Natural killer cell treated with Interleukin-12 subunit alpha and Interleukin-12 subunit beta and Interleukin-15 and Interleukin-18, amount 100 ng/mL, for 72 hours (primary cell): ENCODE results near the gene RAP2C. TPM values are rescaled to one million over a fixed set of nuclear protein-coding genes. Genes with fewer than 3 reads are reported as not detected.

ENCODE experiments used
- ATAC-seq, 2 donors: fragments of 150-1000 bp; cut with Tn5 transposase in 1 of 2; sonication (Bioruptor Pico), chemical (Tn5 transposase) in 1 of 2; 2 replicates each; pipeline ENCODE4 v1.10.0; 2021
- DNase-seq: peaks from one replicate; pipeline ENCODE4 v3.0.0; 2022; ENCODE audit warnings: low spot score
- H3K27ac Mint-ChIP-seq, 2 donors: 1 replicate in 1 of 2; 2 replicates in 1 of 2; pipeline ENCODE4 v1.8.0; 2022; ENCODE audit warnings: mixed read lengths in 2 of 2, mild to moderate bottlenecking in 1 of 2, moderate library complexity in 1 of 2
- H3K27me3 Mint-ChIP-seq, 2 donors: 1 replicate in 1 of 2; 2 replicates in 1 of 2; pipeline ENCODE4 v1.8.0; 2022; ENCODE audit warnings: mixed read lengths in 2 of 2
- H3K36me3 Mint-ChIP-seq: one replicate; pipeline ENCODE4 v1.8.0; 2022; ENCODE audit warnings: mixed read lengths
- H3K4me1 Mint-ChIP-seq, 2 donors: 1 replicate in 1 of 2; 2 replicates in 1 of 2; pipeline ENCODE4 v1.8.0; 2022; ENCODE audit warnings: low read depth in 2 of 2, mixed read lengths in 2 of 2, mild to moderate bottlenecking in 1 of 2
- H3K4me3 Mint-ChIP-seq: one replicate; pipeline ENCODE4 v1.8.0; 2022; ENCODE audit warnings: mixed read lengths
- H3K9me3 Mint-ChIP-seq: 2 replicates; pipeline ENCODE4 v1.8.0; 2022; ENCODE audit warnings: mixed read lengths
- total RNA-seq, 2 donors: library from RNA; stranded (reverse); gene quantifications; one replicate each; pipeline ENCODE4 v1.2.3, GENCODE V29; 2022

The RAP2C gene
- total RNA-seq, 2 donors from 2014 or later: 33.7 to 60.5 TPM

DNA sequence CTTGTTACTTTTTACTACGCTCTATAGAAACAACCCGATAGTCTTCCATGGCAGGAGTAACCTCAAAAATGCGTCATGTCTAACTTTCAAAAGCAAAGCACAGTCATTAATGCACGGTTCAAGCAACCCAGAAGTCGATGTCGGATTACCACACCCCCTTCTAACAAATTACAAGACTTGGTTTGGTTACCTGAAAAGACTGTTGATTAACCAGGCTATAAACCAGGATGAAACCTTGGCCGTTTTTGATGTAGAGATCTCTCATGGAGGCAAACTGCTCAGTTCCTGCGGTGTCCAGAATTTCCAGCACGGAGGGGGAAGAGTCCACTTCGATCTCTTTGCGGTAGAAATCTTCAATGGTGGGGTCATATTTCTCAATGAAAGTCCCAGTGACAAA, 2.4 kb downstream of the RAP2C start:
- Mint-ChIP-seq H3K27me3 (no peaks in the 10 kb centered on the region), H3K9me3 (no peaks in the 10 kb centered on the region)

DNA sequence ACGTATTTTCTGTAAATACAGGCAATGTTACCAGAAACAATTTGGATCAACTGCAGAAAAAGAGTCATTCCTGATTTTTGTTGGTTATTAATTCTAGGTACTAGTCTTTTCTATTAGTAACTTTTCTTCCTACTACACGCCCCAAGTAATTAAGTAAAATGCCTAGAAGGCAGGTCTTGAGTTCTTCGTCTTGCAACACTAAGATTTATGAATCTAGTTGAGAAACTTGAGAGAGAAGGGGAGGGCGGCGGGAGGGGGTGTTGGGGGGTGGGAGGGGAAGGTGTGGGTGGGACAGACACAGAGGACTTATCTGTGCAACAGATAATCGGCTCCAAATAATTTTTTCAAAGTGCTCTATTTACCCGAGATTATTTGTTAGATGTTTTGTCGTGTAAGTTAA, 3.0 kb downstream of the RAP2C start:
- Mint-ChIP-seq H3K4me3 (peak overlapping the region; percentile 94), H3K9me3 (no peaks in the 10 kb centered on the region), H3K27me3 (peaks cover 0 to 1% of the 10 kb centered on the region in 2 donors), H3K4me1 (peaks cover 30 to 31% of the 10 kb centered on the region in 2 donors), H3K36me3 (peaks cover 11% of the 10 kb centered on the region), H3K27ac (peak overlapping the region; percentile 87 to 91)
- DNase-seq: no peak
- no peak for ATAC-seq

More for the DNA sequence above, 2.4 kb downstream of the RAP2C start:
- peak overlapping the region; percentile 94 for H3K4me3 Mint-ChIP-seq
- H3K36me3 Mint-ChIP-seq: peaks cover 11% of the 10 kb centered on the region
- ATAC-seq: peak; percentile 16 to 56
- peak overlapping the region; percentile 87 to 91 for H3K27ac Mint-ChIP-seq
- no peak for DNase-seq
- H3K4me1 Mint-ChIP-seq: peaks cover 25 to 28% of the 10 kb centered on the region in 2 donors

DNA sequence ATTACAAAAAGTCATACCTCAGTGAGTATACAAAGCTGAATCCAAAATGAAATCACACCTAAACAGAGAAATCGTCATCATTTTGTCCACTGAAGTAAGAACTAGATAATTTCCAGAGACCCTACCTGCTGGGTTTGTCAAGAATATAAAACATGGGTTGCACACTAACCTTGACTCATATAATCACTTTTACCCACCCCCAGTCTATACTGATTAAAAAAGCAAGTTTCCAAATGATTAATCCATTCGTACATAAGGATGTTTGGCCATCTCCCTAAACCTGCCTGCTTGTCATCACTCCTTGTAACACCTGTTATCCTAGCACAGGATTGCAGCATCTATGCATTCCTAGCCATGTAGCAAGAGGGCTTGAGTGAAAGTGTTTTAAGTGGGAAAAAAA, 4.7 kb downstream of the RAP2C start:
- peaks cover 0 to 8% of the 10 kb centered on the region in 2 donors for H3K27me3 Mint-ChIP-seq
- no peak for DNase-seq
- ATAC-seq: no peak
- H3K9me3 Mint-ChIP-seq: no peaks in the 10 kb centered on the region
- H3K4me3 Mint-ChIP-seq: peak overlapping the region; percentile 94
- peak overlapping the region; percentile 34 to 75 for H3K27ac Mint-ChIP-seq
- peaks cover 11% of the 10 kb centered on the region for H3K36me3 Mint-ChIP-seq
- H3K4me1 Mint-ChIP-seq: peaks cover 39 to 41% of the 10 kb centered on the region in 2 donors

DNA sequence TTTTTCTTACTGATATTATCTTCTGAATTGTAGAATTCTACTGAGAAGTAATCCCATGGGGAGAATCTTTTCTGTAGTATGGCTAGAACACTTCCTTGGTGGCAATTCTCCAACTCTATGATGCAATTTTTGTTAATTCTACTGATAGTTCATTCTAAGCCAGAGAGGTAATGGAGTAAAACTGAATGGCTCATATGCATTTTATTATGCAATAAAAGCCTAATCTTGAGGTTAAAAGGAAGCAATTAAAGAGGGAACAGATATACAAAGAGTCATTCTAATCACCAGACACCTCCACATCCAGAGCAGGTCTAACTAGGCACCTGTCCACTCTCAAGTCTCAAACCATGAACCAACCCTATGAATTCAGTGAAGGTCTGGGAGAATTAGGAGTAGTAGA, 9.7 kb downstream of the RAP2C start:
- Mint-ChIP-seq H3K27me3 (peaks cover 0 to 9% of the 10 kb centered on the region in 2 donors), H3K4me1 (peaks cover 26 to 35% of the 10 kb centered on the region in 2 donors), H3K9me3 (no peaks in the 10 kb centered on the region), H3K4me3 (no peak overlapping the region), H3K27ac (no peak overlapping the region), H3K36me3 (peaks cover 6% of the 10 kb centered on the region)
- ATAC-seq (no peak), DNase-seq (no peak)

DNA sequence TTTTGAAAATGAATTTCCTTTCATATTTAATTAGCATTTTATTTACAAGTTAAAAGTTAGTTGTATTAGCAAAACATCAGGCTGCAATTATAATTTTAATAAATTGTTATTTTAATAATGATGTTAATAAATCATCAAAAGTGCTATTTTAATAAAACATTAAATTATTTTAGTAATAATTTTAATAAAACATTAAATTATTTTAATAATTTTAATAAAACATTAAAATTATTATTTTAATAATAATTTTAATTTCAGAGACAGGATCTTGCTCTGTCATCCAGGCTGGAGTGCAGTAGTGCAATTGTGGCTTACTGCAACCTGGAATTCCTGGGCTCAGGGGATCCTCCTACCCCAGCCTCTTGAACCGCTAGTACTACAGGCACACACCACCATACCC, 10.8 kb downstream of the RAP2C start:
- no peak for DNase-seq
- Mint-ChIP-seq H3K36me3 (no peaks in the 10 kb centered on the region), H3K27ac (no peak overlapping the region), H3K4me3 (no peak overlapping the region), H3K27me3 (peaks cover 0 to 9% of the 10 kb centered on the region in 2 donors), H3K4me1 (peaks cover 21 to 29% of the 10 kb centered on the region in 2 donors), H3K9me3 (no peaks in the 10 kb centered on the region)
- no peak for ATAC-seq

DNA sequence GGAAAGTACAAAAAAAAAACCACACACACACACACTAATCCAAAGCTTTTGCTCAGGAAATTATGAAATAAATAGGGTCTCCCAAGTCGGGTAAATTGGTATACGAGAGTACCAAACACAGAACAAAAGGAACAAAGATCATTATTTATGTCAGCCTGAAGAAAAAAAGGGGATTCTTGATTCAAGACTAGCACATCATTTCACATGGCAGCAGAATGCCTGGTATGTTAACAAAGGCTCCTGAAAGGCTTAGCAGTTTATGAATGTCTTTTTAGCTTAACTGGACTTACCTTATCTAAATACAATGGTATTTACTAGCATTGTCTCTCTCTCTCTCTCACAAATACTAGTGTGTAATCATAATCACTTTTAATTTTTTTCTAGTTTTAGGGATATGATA, 11.3 kb downstream of the RAP2C start:
- H3K4me1 Mint-ChIP-seq: peaks cover 21 to 29% of the 10 kb centered on the region in 2 donors
- H3K9me3 Mint-ChIP-seq: no peaks in the 10 kb centered on the region
- no peaks in the 10 kb centered on the region for H3K36me3 Mint-ChIP-seq
- DNase-seq (no peak), ATAC-seq (no peak)
- H3K27ac Mint-ChIP-seq: no peak overlapping the region
- H3K27me3 Mint-ChIP-seq: peaks cover 0 to 12% of the 10 kb centered on the region in 2 donors
- H3K4me3 Mint-ChIP-seq: no peak overlapping the region

DNA sequence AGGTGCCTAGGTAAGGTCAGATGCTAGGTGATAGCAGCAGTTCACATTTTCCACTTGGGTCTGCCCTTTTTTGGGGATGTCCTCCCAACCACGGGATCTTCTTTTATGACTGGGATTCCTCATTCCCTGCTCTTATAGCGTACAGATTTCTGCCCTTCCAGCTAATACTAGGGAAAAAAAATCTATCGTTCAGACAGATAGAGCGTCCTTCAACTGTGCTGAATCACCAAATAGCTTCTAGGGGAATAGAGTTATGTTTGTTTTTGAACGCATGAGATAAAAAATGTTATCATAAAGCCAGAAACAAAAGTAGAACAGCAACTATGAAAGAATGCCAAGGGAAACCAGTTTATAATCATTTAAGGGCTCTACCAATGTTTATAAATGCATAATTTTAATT, 13.0 kb downstream of the RAP2C start:
- H3K4me1 Mint-ChIP-seq: peaks cover 13 to 20% of the 10 kb centered on the region in 2 donors
- peaks cover 0 to 10% of the 10 kb centered on the region in 2 donors for H3K27me3 Mint-ChIP-seq
- no peaks in the 10 kb centered on the region for H3K36me3 Mint-ChIP-seq
- H3K4me3 Mint-ChIP-seq: no peak overlapping the region
- DNase-seq (no peak), ATAC-seq (no peak)
- H3K9me3 Mint-ChIP-seq: no peaks in the 10 kb centered on the region
- H3K27ac Mint-ChIP-seq: no peak overlapping the region

DNA sequence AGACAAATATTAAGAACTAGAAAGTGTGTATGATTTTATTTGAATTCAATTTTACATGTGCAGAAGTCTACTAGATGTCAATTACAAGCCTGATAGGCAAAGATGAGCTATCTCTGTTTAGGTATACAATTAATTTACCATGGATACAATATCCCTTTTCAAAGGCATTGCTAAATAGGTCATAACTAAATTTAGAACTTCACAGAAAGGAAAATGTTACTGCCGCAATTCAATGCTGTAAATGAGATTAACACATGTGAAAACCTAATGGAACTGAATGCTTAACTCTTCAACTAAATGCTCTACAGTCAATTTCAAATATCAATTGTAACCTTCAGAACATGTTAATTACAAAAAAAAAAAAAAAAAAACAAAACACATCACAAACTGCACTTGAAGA, 14.6 kb downstream of the RAP2C start:
- Mint-ChIP-seq H3K4me1 (peaks cover 3 to 9% of the 10 kb centered on the region in 2 donors), H3K27me3 (peaks cover 0 to 5% of the 10 kb centered on the region in 2 donors), H3K4me3 (no peak overlapping the region), H3K9me3 (no peaks in the 10 kb centered on the region), H3K27ac (no peak overlapping the region), H3K36me3 (no peaks in the 10 kb centered on the region)
- ATAC-seq (no peak), DNase-seq (no peak)

DNA sequence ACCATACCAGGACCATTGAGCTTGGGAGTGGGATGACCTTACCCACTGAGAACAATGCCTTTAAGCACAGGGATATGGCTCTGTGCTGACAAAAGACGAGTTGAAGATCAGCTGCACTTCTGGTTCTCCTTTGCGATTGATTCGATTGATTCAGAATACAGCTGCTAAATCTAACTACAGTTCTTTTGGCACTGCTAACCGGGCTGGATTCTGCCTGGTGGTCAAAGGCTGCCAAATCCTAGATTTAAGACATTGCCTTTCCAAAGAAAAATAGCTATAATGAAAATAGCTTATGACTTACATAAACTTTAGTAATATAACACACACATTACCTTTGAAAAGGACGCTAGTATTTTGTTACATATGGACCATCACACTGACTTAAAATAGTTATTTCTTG, 18.3 kb downstream of the RAP2C start:
- ATAC-seq: no peak
- Mint-ChIP-seq H3K9me3 (no peaks in the 10 kb centered on the region), H3K4me1 (peaks cover 0 to 3% of the 10 kb centered on the region in 2 donors), H3K36me3 (peaks cover 6% of the 10 kb centered on the region), H3K27ac (no peak overlapping the region), H3K27me3 (peaks cover 0 to 3% of the 10 kb centered on the region in 2 donors), H3K4me3 (no peak overlapping the region)
- no peak for DNase-seq

DNA sequence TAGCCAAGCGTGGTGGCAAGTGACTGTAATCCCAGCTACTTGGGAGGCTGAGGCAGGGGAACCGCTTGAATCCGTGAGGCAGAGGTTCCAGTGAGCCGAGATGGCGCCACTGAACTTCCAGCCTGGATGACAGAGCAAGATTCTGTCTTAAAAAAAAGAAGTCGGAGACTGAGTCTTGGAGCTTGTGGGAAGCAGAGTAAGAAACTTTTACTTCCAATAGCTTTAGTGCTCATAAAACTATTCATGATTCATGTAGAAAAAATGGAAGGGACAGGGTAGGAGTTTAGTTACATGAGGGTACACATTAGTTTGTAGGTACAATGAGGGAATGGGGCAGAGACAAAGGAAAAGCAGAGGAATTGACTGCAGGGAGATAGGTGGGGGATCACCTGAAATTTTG, 19.3 kb downstream of the RAP2C start:
- Mint-ChIP-seq H3K36me3 (peaks cover 6% of the 10 kb centered on the region), H3K4me3 (no peak overlapping the region), H3K27ac (no peak overlapping the region), H3K9me3 (no peaks in the 10 kb centered on the region), H3K27me3 (peaks cover 0 to 3% of the 10 kb centered on the region in 2 donors), H3K4me1 (no peaks in the 10 kb centered on the region)
- DNase-seq (no peak), ATAC-seq (no peak)

DNA sequence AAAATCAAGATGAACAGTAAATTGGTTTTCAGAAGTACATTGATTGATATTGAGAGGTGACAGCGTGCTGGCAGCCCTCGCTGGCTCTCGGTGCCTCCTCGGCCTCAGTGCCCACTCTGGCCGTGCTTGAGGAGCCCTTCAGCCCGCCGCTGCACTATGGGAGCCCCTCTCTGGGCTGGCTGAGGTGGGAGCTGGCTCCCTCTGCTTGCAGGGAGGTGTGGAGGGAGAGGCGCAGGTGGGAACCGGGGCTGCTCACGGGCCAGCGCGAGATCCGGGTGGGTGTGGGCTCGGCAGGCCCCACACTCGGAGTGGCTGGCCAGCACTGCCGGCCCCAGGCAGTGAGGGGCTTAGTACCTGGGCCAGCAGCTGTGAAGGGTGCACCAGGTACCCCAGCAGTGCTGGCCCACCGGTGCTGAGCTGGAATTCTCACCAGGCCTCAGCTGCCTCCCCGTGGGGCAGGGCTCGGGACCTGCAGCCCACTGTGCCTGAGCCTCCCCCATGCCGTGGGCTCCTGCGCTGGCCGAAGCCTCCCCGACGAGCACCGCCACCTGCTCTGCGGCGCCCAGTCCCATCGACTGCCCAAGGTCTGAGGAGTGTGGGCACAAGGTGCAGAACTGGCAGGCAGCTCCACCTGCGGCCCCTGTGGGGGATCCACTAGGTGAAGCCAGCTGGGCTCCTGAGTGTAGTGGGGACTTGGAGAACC, 25.2 kb downstream of the RAP2C start:
- peaks cover 6% of the 10 kb centered on the region for H3K36me3 Mint-ChIP-seq
- ATAC-seq (no peak), DNase-seq (no peak)
- peaks cover 0 to 2% of the 10 kb centered on the region in 2 donors for H3K27me3 Mint-ChIP-seq
- H3K4me3 Mint-ChIP-seq: no peak overlapping the region
- no peak overlapping the region for H3K27ac Mint-ChIP-seq
- no peaks in the 10 kb centered on the region for H3K9me3 Mint-ChIP-seq
- H3K4me1 Mint-ChIP-seq: no peaks in the 10 kb centered on the region

DNA sequence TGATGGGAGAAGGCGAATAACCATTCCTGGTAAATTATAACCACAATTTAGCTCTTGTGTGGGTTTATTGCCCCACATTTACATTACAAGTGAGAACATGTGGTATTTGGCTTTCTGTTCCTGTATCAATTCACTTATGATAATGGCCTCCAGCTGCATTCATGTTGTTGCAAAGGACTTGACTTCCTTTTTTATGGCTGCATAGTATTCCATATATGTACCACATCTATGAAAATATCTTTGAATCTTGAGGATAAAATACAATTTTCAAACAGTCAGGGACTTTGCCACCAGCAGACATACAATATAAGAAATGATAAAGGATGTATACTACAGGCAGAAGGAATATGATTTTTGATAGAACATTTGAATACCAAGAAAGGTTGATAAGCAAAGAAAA, 27.3 kb downstream of the RAP2C start:
- no peak for DNase-seq
- ATAC-seq: no peak
- peaks cover 6% of the 10 kb centered on the region for H3K36me3 Mint-ChIP-seq
- peaks cover 0 to 11% of the 10 kb centered on the region in 2 donors for H3K27me3 Mint-ChIP-seq
- H3K4me1 Mint-ChIP-seq: no peaks in the 10 kb centered on the region
- H3K27ac Mint-ChIP-seq: no peak overlapping the region
- no peak overlapping the region for H3K4me3 Mint-ChIP-seq
- no peaks in the 10 kb centered on the region for H3K9me3 Mint-ChIP-seq

DNA sequence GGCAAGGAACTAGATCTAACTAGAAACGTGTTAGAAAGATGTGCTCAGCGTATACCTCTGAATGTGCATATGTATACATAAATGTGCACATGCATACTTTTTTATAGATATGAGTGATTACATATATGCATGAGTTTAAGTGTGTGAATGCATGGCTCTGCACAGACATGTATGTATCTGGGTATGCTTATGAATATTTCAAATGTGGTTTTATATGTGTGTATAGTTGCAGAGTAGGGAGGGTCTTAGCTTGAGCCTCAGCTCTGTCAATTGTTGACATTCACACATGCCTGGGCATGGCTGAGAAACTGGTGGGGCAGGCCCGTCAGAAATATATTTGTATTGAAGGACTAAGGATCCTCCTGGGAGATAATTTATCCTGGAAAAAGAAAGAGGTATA, 31.1 kb downstream of the RAP2C start:
- Mint-ChIP-seq H3K36me3 (no peaks in the 10 kb centered on the region), H3K4me1 (no peaks in the 10 kb centered on the region), H3K27ac (no peak overlapping the region), H3K9me3 (no peaks in the 10 kb centered on the region), H3K4me3 (no peak overlapping the region), H3K27me3 (peaks cover 0 to 14% of the 10 kb centered on the region in 2 donors)
- no peak for ATAC-seq
- DNase-seq: no peak

DNA sequence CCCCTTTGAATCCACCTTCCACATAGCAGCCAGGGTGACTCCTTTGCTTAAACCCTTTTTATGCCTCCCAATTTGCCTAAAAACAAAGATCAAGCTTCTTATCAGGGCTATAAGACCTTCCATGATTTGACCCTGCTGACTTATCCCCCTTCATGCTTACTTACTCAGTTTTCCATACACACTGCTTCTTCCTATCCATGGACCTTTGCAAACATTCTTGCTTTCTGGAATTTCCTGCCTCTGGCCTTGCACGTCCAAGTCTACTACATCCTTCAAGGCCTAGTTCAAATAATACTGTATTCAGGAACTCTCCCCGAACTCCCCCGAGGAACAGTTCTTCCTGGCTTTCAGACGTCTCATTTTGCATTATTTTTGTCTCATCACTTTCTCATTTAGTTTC, 31.8 kb downstream of the RAP2C start:
- peaks cover 0 to 13% of the 10 kb centered on the region in 2 donors for H3K27me3 Mint-ChIP-seq
- no peak overlapping the region for H3K27ac Mint-ChIP-seq
- H3K4me1 Mint-ChIP-seq: no peaks in the 10 kb centered on the region
- no peaks in the 10 kb centered on the region for H3K9me3 Mint-ChIP-seq
- ATAC-seq (no peak), DNase-seq (no peak)
- H3K36me3 Mint-ChIP-seq: no peaks in the 10 kb centered on the region
- no peak overlapping the region for H3K4me3 Mint-ChIP-seq

DNA sequence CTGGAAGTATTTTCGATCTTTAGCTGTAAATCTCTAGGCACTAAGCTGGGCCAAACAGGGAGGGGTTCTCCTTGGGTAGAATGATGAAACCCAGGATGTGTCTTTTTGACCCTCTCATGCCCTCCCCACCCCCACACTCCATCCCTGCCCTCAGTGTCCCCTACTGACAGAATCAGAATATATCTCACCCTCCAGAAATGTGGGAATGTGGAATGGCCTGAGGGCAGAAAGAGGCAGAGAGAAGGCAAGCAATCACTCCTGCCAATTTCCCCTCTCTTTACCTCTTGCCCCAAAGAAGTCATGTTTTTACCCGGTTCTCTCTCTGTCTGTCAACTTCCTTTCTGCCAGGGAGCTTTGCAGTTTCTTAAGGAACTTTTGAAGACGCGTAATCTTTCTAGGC, 34.4 kb downstream of the RAP2C start:
- H3K9me3 Mint-ChIP-seq: no peaks in the 10 kb centered on the region
- peaks cover 0 to 16% of the 10 kb centered on the region in 2 donors for H3K27me3 Mint-ChIP-seq
- no peak overlapping the region for H3K27ac Mint-ChIP-seq
- H3K36me3 Mint-ChIP-seq: no peaks in the 10 kb centered on the region
- no peak for DNase-seq
- no peaks in the 10 kb centered on the region for H3K4me1 Mint-ChIP-seq
- ATAC-seq: no peak
- H3K4me3 Mint-ChIP-seq: no peak overlapping the region
